HG02840 (cell line): ENCODE data around the gene RESP18.

ENCODE experiments used
- ATAC-seq: cut with Tn5 transposase; IDR thresholded peaks from one replicate; pipeline ENCODE4 v1.9.1; 2021; ENCODE audit warnings: mild to moderate bottlenecking, moderate library complexity, moderate number of reproducible peaks; ENCODE audit not compliant: unreplicated experiment, low FRiP score

The RESP18 gene

GRCh38 chr2:219279151-219279915 is 53.2 kb downstream of the RESP18 start, which contains the start of gene DNAJB2:
Gene DNAJB2 (plus strand): TSS chr2:219279366. CDS start chr2:219279834, 468 bp downstream.
- ATAC-seq, result peak; percentile 88

- ATAC-seq, result peak; percentile 2
Measured at GRCh38 chr2:219278655-219279150, 53.8 kb downstream of the RESP18 start.

- no peak for ATAC-seq
Measured at GRCh38 chr2:219277703-219278654, 54.6 kb downstream of the RESP18 start.
